HepG2 (cell line): Measurements from ENCODE around the gene MAFF. TPM values are rescaled to one million over a fixed set of nuclear protein-coding genes. Genes with fewer than 3 reads are reported as not detected.

Experiments used
- ATAC-seq: fragments of 200-7000 bp; cut with Tn5 transposase; 3 replicates; pipeline ENCODE4 v1.9.1; 2020; ENCODE audit warnings: mild to moderate bottlenecking, moderate library complexity
- BruUV-seq: library from RNA; stranded (reverse); fragments of 400-500 nt; replicated peaks from 2 replicates; lab custom pipeline; 2021; lab: Mats Ljungman, UMichigan
- CTCF ChIA-PET: fragments of 300-600 bp; formaldehyde crosslinking; extraction: SDS; loops from one replicate; lab custom pipeline; 2021; ENCODE audit warnings: low total read pairs, inconsistent platforms, low intra/inter-chr PET ratio; lab: Yijun Ruan, JAX
- POLR2A ChIA-PET: fragments of 350-600 bp; sonication (Branson Sonifier 250); formaldehyde crosslinking; loops from one replicate; lab custom pipeline; 2020; ENCODE audit warnings: antibody characterized with exemption, inconsistent platforms; lab: Yijun Ruan, JAX
- DNase-seq: peaks from one replicate; pipeline ENCODE4 v3.0.0-alpha.2; 2015; ENCODE audit warnings: low spot score
- FAIRE-seq: peaks from 3 replicates; lab custom pipeline; 2011; peaks lifted over from hg19 to GRCh38; lab: Jason Lieb, UNC
- H2AFZ ChIP-seq: one replicate; pipeline ENCODE4 v1.6.1; 2011; ENCODE audit warnings: low read length, inconsistent platforms
- H3K27ac ChIP-seq: fragments of 300-600 bp; 3 replicates; pipeline ENCODE4 v1.8.0; 2011; ENCODE audit warnings: mixed run types, mild to moderate bottlenecking, mixed read lengths, low read length, inconsistent platforms; ENCODE audit not compliant: insufficient read depth; ENCODE audit errors: extremely low read length
- H3K27me3 ChIP-seq, 2 experiments: fragments of 200-600 bp in 1 of 2; 2 replicates in 1 of 2; 3 replicates in 1 of 2; pipeline versions ENCODE4 v1.6.0 to v1.8.0; 2011; ENCODE audit warnings: low read length in 2 of 2, mild to moderate bottlenecking in 2 of 2, moderate library complexity in 2 of 2, inconsistent platforms in 1 of 2; ENCODE audit not compliant: insufficient read depth in 2 of 2, control insufficient read depth in 1 of 2
- H3K36me3 ChIP-seq, 2 experiments: fragments of 200-600 bp in 1 of 2; replicated peaks in 1 of 2; 2 replicates in 1 of 2; 3 replicates in 1 of 2; pipeline versions ENCODE4 v1.5.1 to v1.8.0; 2011; ENCODE audit warnings: low read length in 2 of 2, inconsistent platforms in 1 of 2; ENCODE audit not compliant: insufficient read depth in 2 of 2, control insufficient read depth in 1 of 2
- H3K4me1 ChIP-seq: 2 replicates; pipeline ENCODE4 v1.5.1; 2012; ENCODE audit warnings: low read length, inconsistent platforms; ENCODE audit not compliant: insufficient read depth
- H3K4me2 ChIP-seq: 2 replicates; pipeline ENCODE4 v1.6.0; 2011; ENCODE audit warnings: low read depth, low read length, inconsistent platforms
- H3K4me3 ChIP-seq, 3 experiments: fragments of 200-600 bp in 1 of 3; sonication (generic), shearing (Covaris generic) in 1 of 3; replicated peaks in 1 of 3; 2 replicates each; pipeline ENCODE4 v1.5.1; 2011 to 2016; ENCODE audit warnings: low read length in 3 of 3, inconsistent platforms in 2 of 3, low read depth in 2 of 3, mild to moderate bottlenecking in 2 of 3, control low read depth in 1 of 3, mixed read lengths in 1 of 3; ENCODE audit not compliant: insufficient read depth in 1 of 3
- H3K79me2 ChIP-seq: one replicate; pipeline ENCODE4 v1.6.1; 2011; ENCODE audit warnings: low read length, inconsistent platforms; ENCODE audit not compliant: insufficient read depth
- H3K9ac ChIP-seq: 2 replicates; pipeline ENCODE4 v1.6.0; 2011; ENCODE audit warnings: mild to moderate bottlenecking, low read depth, low read length, inconsistent platforms; ENCODE audit not compliant: insufficient read depth
- H3K9me3 ChIP-seq: 2 replicates; pipeline ENCODE4 v1.5.1; 2012; ENCODE audit warnings: mild to moderate bottlenecking, low read length
- H4K20me1 ChIP-seq: 2 replicates; pipeline ENCODE4 v1.6.0; 2011; ENCODE audit warnings: inconsistent platforms, mild to moderate bottlenecking, low read length, moderate library complexity; ENCODE audit not compliant: insufficient read depth
- DMAP1 ChIP-seq: IDR thresholded peaks from 2 replicates; pipeline ENCODE4 v1.6.1; 2016
- DPF2 ChIP-seq: sonication (generic); formaldehyde crosslinking; IDR thresholded peaks from 2 replicates; pipeline ENCODE4 v1.4.0; 2020; ENCODE audit warnings: mild to moderate bottlenecking, low read depth, missing genetic modification reagents, borderline replicate concordance
- HMG20A ChIP-seq: IDR thresholded peaks from 2 replicates; pipeline ENCODE4 v1.6.1; 2016; ENCODE audit warnings: borderline replicate concordance
- MIER3 ChIP-seq: IDR thresholded peaks from 2 replicates; pipeline ENCODE4 v1.6.1; 2016; ENCODE audit warnings: missing compliant biosample characterization, borderline replicate concordance
- MTERF4 ChIP-seq: sonication (generic); formaldehyde crosslinking; IDR thresholded peaks from 2 replicates; pipeline ENCODE4 v1.8.0; 2023; ENCODE audit warnings: mild to moderate bottlenecking, missing genetic modification reagents
- NCOA2 ChIP-seq: sonication (generic); formaldehyde crosslinking; IDR thresholded peaks from 2 replicates; pipeline ENCODE4 v1.8.0; 2022; ENCODE audit warnings: inconsistent platforms
- NFRKB ChIP-seq: fragments of 450-650 bp; IDR thresholded peaks from 2 replicates; pipeline ENCODE4 v1.6.1; 2017
- PRDM4 ChIP-seq: sonication (generic); formaldehyde crosslinking; IDR thresholded peaks from 2 replicates; pipeline ENCODE4 v1.9.0; 2021; ENCODE audit warnings: missing genetic modification reagents, borderline replicate concordance
- SCMH1 ChIP-seq: sonication (generic); formaldehyde crosslinking; IDR thresholded peaks from 2 replicates; pipeline ENCODE4 v1.9.0; 2021; ENCODE audit warnings: missing genetic modification reagents, mild to moderate bottlenecking, borderline replicate concordance
- SIN3A ChIP-seq: IDR thresholded peaks from 2 replicates; pipeline ENCODE4 v1.6.1; 2011; ENCODE audit warnings: low read depth, mild to moderate bottlenecking, control low read depth, low read length, borderline replicate concordance
- SP4 ChIP-seq: sonication (generic); formaldehyde crosslinking; IDR thresholded peaks from 2 replicates; pipeline ENCODE4 v1.8.1; 2023; ENCODE audit warnings: mild to moderate bottlenecking, missing genetic modification reagents
- SSRP1 ChIP-seq: IDR thresholded peaks from 2 replicates; pipeline ENCODE4 v1.6.1; 2016; ENCODE audit warnings: control low read depth
- UBTF ChIP-seq: sonication (generic); formaldehyde crosslinking; IDR thresholded peaks from 2 replicates; pipeline ENCODE4 v1.4.0; 2020; ENCODE audit warnings: mild to moderate bottlenecking, missing genetic modification reagents
- ZGPAT ChIP-seq: IDR thresholded peaks from 2 replicates; pipeline ENCODE4 v1.6.1; 2016; ENCODE audit warnings: mild to moderate bottlenecking
- ZNF230 ChIP-seq: sonication (generic); formaldehyde crosslinking; IDR thresholded peaks from 2 replicates; pipeline ENCODE4 v1.4.0; 2020; ENCODE audit warnings: mild to moderate bottlenecking, missing genetic modification reagents
- ZNF232 ChIP-seq: sonication (generic); formaldehyde crosslinking; IDR thresholded peaks from 2 replicates; pipeline ENCODE4 v1.4.0; 2020; ENCODE audit warnings: missing genetic modification reagents, borderline replicate concordance
- ZNF569 ChIP-seq: sonication (generic); formaldehyde crosslinking; IDR thresholded peaks from 2 replicates; pipeline ENCODE4 v1.5.0; 2020; ENCODE audit warnings: mild to moderate bottlenecking, missing genetic modification reagents, moderate library complexity, borderline replicate concordance
- ZNF761 ChIP-seq: sonication (generic); formaldehyde crosslinking; conservative IDR thresholded peaks from 2 replicates; pipeline ENCODE4 v1.4.0; 2020; ENCODE audit warnings: mild to moderate bottlenecking, missing genetic modification reagents
- ZNF776 ChIP-seq: sonication (generic); formaldehyde crosslinking; IDR thresholded peaks from 2 replicates; pipeline ENCODE4 v1.4.0; 2020; ENCODE audit warnings: mild to moderate bottlenecking, missing genetic modification reagents
- WGBS: methylation state at CpG from one replicate; pipeline ENCODE4 v1.1.6; 2017; ENCODE audit warnings: low lambda C conversion rate; 5-methylcytosine and 5-hydroxymethylcytosine counted together
- in situ Hi-C: cut with HindIII; loops from 2 replicates; pipeline ENCODE4 v1.10.0; 2017; ENCODE audit warnings: low pct_unique_long_range_greater_than_20kb; ENCODE audit not compliant: extremely low pct_ligation_motif_present
- intact Hi-C: fragments of 100-400 bp; cut with micrococcal nuclease; formaldehyde crosslinking; loops from one replicate; pipeline ENCODE4 v1.10.0; 2022; ENCODE audit not compliant: unreplicated experiment
- polyA plus RNA-seq, 8 experiments: library from polyadenylated mRNA; depleted of rRNA in 3 of 8; stranded (reverse) in 7 of 8; unstranded in 1 of 8; fragments of >200 nt; fragmentation: Illumina TruSeq in 4 of 8; extraction: Trizol in 4 of 8; gene quantifications; 2 replicates each; pipeline versions ENCODE4 v1.2.1 to v1.2.3, GENCODE V29; 2011 to 2016; ENCODE audit warnings: low read depth in 4 of 8, missing spikeins in 1 of 8, mixed read lengths in 1 of 8; ENCODE audit not compliant: insufficient read depth in 1 of 8
- total RNA-seq, 5 experiments: library from RNA; depleted of rRNA; stranded (reverse); fragments of >200 nt; fragmentation: Illumina TruSeq; extraction: Trizol; gene quantifications; 2 replicates each; pipeline ENCODE4 v1.2.3, GENCODE V29; 2016; ENCODE audit warnings: low read depth in 1 of 5

Gene MAFF
- total and polyA plus RNA-seq, 2 of the 13 experiments (the other 11 are each of a cell fraction or from before 2014, with no cell fraction given): 5.4 to 14.3 TPM

GRCh38 chr22:38232196-38232595, 30.4 kb downstream of the MAFF start:
- no peaks in the 10 kb centered on the region for H3K27me3 ChIP-seq
- no peak overlapping the region for H3K4me2 ChIP-seq
- no peaks in the 10 kb centered on the region for H4K20me1 ChIP-seq
- DNase-seq: no peak
- ATAC-seq: no peak
- H3K4me3 ChIP-seq: no peak overlapping the region
- intact Hi-C loops (no loop called here), in situ Hi-C loops (no loop called here)
- no peaks in the 10 kb centered on the region for H3K79me2 ChIP-seq
- no peak for FAIRE-seq
- POLR2A ChIA-PET: interaction anchor here (0.6 kb wide), 1 partner anchor 15 kb away, joined by 5 read pairs; no protein-coding TSS in a partner anchor
- CTCF ChIA-PET: no interaction called here
- no peaks in the 10 kb centered on the region for H3K9me3 ChIP-seq
- H3K36me3 ChIP-seq: peaks cover 15 to 48% of the 10 kb centered on the region in 2 experiments
- BruUV-seq: no TSS peak
- peaks cover 26% of the 10 kb centered on the region for H3K4me1 ChIP-seq
- no peak overlapping the region for H3K27ac ChIP-seq
- H2AFZ ChIP-seq: no peak overlapping the region
- H3K9ac ChIP-seq: no peak overlapping the region
- 90% methylated on average over 7 of the region's 8 CpGs for WGBS
- no peak for TF ChIP-seq SSRP1 (CRISPR knock-in tag)
- TF ChIP-seq SCMH1 (CRISPR knock-in tag): no peak
- TF ChIP-seq ZNF776 (CRISPR knock-in tag): no peak
- no peak for TF ChIP-seq MIER3 (CRISPR knock-in tag)
- no peak for TF ChIP-seq ZNF569 (CRISPR knock-in tag)
- no peak for TF ChIP-seq SIN3A
- no peak for TF ChIP-seq ZNF230 (CRISPR knock-in tag)
- no peak for TF ChIP-seq SP4 (CRISPR knock-in tag)
- no peak for TF ChIP-seq ZGPAT (CRISPR knock-in tag)
- no peak for TF ChIP-seq UBTF (CRISPR knock-in tag)
- no peak for TF ChIP-seq NFRKB
- no peak for TF ChIP-seq ZNF232 (CRISPR knock-in tag)
- TF ChIP-seq ZNF761: no peak
- no peak for TF ChIP-seq DMAP1 (CRISPR knock-in tag)
- no peak for TF ChIP-seq DPF2
- no peak for TF ChIP-seq HMG20A
- TF ChIP-seq MTERF4 (CRISPR knock-in tag): no peak
- no peak for TF ChIP-seq PRDM4 (CRISPR knock-in tag)
- no peak for TF ChIP-seq NCOA2 (CRISPR knock-in tag)
